ENCODE measurements around the gene CMTM4.

The CMTM4 gene

GRCh38 chr16:66605979-66606751, 90.4 kb downstream of the CMTM4 start:
- peak overlapping the region; percentile 75 for H3K27ac ChIP-seq (replicated peaks)
- DNase-seq (ENCODE audit: low read depth in 1 of 2, low spot score in 1 of 2): peak in 1 of 2 experiments; percentile 25
- TF ChIP-seq CTCF (IDR thresholded peaks at IDR 0.05; ENCODE audit: insufficient read depth, low read length): no peak
- no peak for TF ChIP-seq POLR2AphosphoS5 (IDR thresholded peaks at IDR 0.05; ENCODE audit: low read depth)
- TF ChIP-seq GABPA (IDR thresholded peaks at IDR 0.05; ENCODE audit: low read depth): no peak
- no peak for TF ChIP-seq REST (IDR thresholded peaks at IDR 0.05; ENCODE audit: insufficient replicate concordance, low read depth)
- peak; percentile 86 for TF ChIP-seq SPI1 (IDR thresholded peaks at IDR 0.05; ENCODE audit: borderline replicate concordance, low read depth)
- peak overlapping the region; percentile 84 for H3K4me3 ChIP-seq (replicated peaks; ENCODE audit: insufficient read depth, low read length)
- no peaks in the 10 kb centered on the region for H3K27me3 ChIP-seq (ENCODE audit: insufficient read depth, poor library complexity, severe bottlenecking)

- TF ChIP-seq GABPA (IDR thresholded peaks at IDR 0.05; ENCODE audit: low read depth) (no peak), CTCF (IDR thresholded peaks at IDR 0.05; ENCODE audit: insufficient read depth, low read length) (no peak), REST (IDR thresholded peaks at IDR 0.05; ENCODE audit: insufficient replicate concordance, low read depth) (no peak), POLR2AphosphoS5 (IDR thresholded peaks at IDR 0.05; ENCODE audit: low read depth) (no peak), SPI1 (IDR thresholded peaks at IDR 0.05; ENCODE audit: borderline replicate concordance, low read depth) (no peak)
- H3K4me3 ChIP-seq (replicated peaks; ENCODE audit: insufficient read depth, low read length): peak overlapping the region; percentile 84
- peak overlapping the region; percentile 75 for H3K27ac ChIP-seq (replicated peaks)
- no peaks in the 10 kb centered on the region for H3K27me3 ChIP-seq (ENCODE audit: insufficient read depth, poor library complexity, severe bottlenecking)
- DNase-seq (ENCODE audit: low read depth in 1 of 2, low spot score in 1 of 2): peak in 1 of 2 experiments; percentile 23
Observed at GRCh38 chr16:66605177-66605978, 91.2 kb downstream of the CMTM4 start.

- Histone ChIP-seq H3K4me3 (replicated peaks; ENCODE audit: insufficient read depth, low read length) (peak within 1 kb of the TSS; percentile 84), H3K27me3 (ENCODE audit: insufficient read depth, poor library complexity, severe bottlenecking) (no peaks in the 10 kb centered on the region), H3K27ac (replicated peaks) (peak within 1 kb of the TSS; percentile 88)
- TF ChIP-seq SPI1 (IDR thresholded peaks at IDR 0.05; ENCODE audit: borderline replicate concordance, low read depth) (no peak), CTCF (IDR thresholded peaks at IDR 0.05; ENCODE audit: insufficient read depth, low read length) (no peak), GABPA (IDR thresholded peaks at IDR 0.05; ENCODE audit: low read depth) (peak; percentile 49), POLR2AphosphoS5 (IDR thresholded peaks at IDR 0.05; ENCODE audit: low read depth) (no peak; the same call in 1 of the 2 replicates), REST (IDR thresholded peaks at IDR 0.05; ENCODE audit: insufficient replicate concordance, low read depth) (peak; percentile 10)
- DNase-seq (ENCODE audit: low read depth in 1 of 2, low spot score in 1 of 2): peak in 1 of 2 experiments; percentile 65
Observed at GRCh38 chr16:66604376-66605176, 92.0 kb downstream of the CMTM4 start, which contains the start of gene CMTM3. CMTM3 (plus strand) TSS chr16:66604704; CDS start chr16:66604806, 102 bp downstream.

Measured in HL-60 (cell line).